Lung microvascular endothelial cell (primary cell): ENCODE data around the gene SPSB2. TPM values are rescaled to one million over a fixed set of nuclear protein-coding genes. Genes with fewer than 3 reads are reported as not detected.

Experiments
- DNase-seq, 2 donors: peaks; one replicate each; pipeline versions ENCODE4 v3.0.0 to v3.0.0-alpha.2; 2010; ENCODE audit warnings: low read depth in 2 of 2
- total RNA-seq: library from RNA; depleted of rRNA; stranded (reverse); fragments of >200 nt; gene quantifications from 2 replicates; pipeline ENCODE4 v1.2.1, GENCODE V29; 2014

Gene SPSB2
- total RNA-seq, 1 donor from 2014 or later = 4.2 TPM

- DNase-seq = peak; percentile 100
These were observed 21.0 kb downstream of the SPSB2 start, which contains the start of gene USP5 for GRCh38 chr12:6851921-6852650. TSS of gene USP5 (plus strand) at chr12:6852150. CDS start at chr12:6852180, 30 bp downstream.

GRCh38 chr12:6851153-6851920 lies 21.8 kb downstream of the SPSB2 start, which contains the start of gene CDCA3:
TSS of gene CDCA3 (minus strand) at chr12:6851286. CDS start at chr12:6850952, 334 bp downstream.
- peak; percentile 99 for DNase-seq

DNA sequence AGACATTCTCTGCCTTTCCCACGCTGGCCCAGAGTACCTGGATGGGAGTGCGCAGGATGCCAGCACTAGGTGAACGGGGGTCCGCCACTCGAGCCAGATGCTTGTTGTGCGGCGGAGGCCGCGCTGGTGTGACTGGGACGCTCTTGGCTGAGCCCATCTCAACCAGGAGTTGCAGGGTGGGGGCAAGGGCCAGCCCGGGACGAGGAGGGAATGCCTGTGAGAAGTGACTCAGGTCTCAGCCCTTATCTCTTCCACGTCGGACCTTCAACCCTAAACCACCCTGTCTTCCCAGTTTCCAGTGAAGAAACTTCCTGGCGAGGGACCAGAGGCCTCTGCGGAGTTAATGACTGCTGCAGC lies 22.3 kb downstream of the SPSB2 start:
- DNase-seq = no peak

- DNase-seq = no peak
These were observed 23.0 kb downstream of the SPSB2 start for GRCh38 chr12:6849976-6850560.

DNA sequence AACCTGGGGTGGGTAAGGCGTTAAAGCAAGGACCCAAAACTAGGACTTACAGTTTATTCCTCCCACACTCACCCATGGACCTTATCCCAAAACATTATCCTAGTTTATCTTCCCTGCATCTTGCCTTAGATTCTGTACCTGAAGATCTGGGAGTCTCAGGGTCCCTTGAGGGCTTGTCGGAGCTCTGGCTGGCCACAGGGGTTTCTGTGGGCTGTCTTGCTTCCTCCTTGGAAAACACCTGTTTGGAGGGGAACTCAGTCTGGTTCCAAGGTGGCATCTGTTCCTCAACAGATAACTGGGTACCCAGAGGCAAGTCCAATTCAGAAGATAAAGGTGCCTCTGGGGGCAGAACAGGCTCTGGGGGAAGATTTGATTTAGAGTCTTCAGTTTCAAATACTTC lies 23.7 kb downstream of the SPSB2 start:
- no peak for DNase-seq

- DNase-seq = no peak
These were observed 25.4 kb downstream of the SPSB2 start for GRCh38 chr12:6847676-6848075.

DNA sequence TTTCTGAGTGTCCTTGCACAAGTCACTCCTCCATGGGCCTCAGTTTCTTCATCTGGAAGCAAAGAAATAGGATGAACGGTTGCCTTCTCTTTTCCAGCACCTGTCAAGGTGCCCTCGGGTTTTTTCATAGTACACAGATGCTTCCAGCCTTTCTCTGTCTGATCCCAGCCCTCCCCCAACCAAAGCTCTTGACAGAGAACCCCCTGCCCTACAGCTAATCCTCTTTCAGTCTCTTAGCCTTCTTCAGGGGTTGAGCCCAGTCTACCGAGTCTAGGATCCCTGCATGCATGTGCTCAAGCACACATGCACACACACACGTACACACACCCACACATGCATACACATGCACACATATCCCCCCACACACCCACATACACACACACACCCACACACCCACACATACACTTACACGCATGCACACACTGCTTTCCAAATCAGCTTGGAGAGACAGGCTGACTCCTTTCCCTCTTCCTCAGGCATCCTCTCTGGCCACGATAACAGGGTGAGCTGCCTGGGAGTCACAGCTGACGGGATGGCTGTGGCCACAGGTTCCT lies 26.7 kb downstream of the SPSB2 start:
- DNase-seq = no peak

GRCh38 chr12:6845395-6845794 lies 27.7 kb downstream of the SPSB2 start:
- no peak for DNase-seq

DNA sequence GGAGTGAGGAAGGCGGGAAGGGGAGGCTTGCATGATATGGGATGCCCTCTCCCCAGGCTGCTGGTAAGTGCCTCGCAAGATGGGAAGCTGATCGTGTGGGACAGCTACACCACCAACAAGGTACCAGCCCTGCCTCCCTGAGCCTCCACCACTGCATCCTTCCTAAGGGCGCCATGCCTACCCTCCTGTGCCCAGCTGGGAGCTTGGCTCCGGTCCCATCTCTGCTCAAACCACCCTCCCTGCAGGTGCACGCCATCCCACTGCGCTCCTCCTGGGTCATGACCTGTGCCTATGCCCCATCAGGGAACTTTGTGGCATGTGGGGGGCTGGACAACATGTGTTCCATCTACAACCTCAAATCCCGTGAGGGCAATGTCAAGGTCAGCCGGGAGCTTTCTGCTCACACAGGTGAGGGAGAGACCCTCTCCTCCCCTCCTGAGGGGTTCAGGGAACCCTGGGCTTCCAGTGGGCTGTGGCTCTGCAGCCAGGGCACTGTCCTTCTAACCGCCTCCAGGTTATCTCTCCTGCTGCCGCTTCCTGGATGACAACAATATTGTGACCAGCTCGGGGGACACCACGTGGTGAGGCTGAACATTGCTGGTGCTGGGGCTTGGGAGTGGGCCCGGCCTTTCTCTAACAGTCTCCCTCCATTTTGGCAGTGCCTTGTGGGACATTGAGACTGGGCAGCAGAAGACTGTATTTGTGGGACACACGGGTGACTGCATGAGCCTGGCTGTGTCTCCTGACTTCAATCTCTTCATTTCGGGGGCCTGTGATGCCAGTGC lies 29.8 kb downstream of the SPSB2 start:
- DNase-seq = peak in 1 of 2 donors; percentile 43

- DNase-seq = no peak
These were observed 31.0 kb downstream of the SPSB2 start for GRCh38 chr12:6842075-6842474.

- DNase-seq = no peak
These were observed 32.2 kb downstream of the SPSB2 start, which contains the start of gene GNB3 for GRCh38 chr12:6840761-6841515. TSS of gene GNB3 (plus strand) at chr12:6840925. CDS start at chr12:6841288, 363 bp downstream.

GRCh38 chr12:6840330-6840729 lies 32.8 kb downstream of the SPSB2 start:
- DNase-seq = no peak

- DNase-seq = no peak
These were observed 33.5 kb downstream of the SPSB2 start for GRCh38 chr12:6839482-6840201.

DNA sequence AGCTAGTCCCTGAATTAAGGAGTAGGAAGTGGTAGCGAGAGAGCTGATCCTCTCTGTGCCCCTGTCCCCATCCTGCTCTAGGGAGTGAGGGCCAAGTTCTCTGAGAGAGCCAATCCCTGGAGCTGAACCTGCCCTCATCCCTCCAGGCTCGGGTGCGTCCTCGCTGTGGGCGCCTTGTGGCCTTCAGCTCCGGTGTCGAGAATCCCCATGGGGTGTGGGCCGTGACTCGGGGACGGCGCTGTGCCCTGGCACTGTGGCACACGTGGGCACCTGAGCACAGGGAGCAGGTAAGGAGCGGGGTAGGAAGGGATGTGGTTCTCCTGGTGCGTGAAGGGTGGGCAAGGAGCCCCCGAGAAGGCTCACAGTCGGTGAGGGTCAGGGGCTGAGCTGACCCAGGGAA lies 34.2 kb downstream of the SPSB2 start:
- DNase-seq = no peak

- DNase-seq = no peak
These were observed 35.6 kb downstream of the SPSB2 start for GRCh38 chr12:6837370-6838060.

- no peak for DNase-seq
These were observed 36.3 kb downstream of the SPSB2 start for GRCh38 chr12:6836851-6837250.

- no peak for DNase-seq
These were observed 38.2 kb downstream of the SPSB2 start for GRCh38 chr12:6834873-6835272.

- no peak for DNase-seq
These were observed 38.8 kb downstream of the SPSB2 start for GRCh38 chr12:6834254-6834653.

DNA sequence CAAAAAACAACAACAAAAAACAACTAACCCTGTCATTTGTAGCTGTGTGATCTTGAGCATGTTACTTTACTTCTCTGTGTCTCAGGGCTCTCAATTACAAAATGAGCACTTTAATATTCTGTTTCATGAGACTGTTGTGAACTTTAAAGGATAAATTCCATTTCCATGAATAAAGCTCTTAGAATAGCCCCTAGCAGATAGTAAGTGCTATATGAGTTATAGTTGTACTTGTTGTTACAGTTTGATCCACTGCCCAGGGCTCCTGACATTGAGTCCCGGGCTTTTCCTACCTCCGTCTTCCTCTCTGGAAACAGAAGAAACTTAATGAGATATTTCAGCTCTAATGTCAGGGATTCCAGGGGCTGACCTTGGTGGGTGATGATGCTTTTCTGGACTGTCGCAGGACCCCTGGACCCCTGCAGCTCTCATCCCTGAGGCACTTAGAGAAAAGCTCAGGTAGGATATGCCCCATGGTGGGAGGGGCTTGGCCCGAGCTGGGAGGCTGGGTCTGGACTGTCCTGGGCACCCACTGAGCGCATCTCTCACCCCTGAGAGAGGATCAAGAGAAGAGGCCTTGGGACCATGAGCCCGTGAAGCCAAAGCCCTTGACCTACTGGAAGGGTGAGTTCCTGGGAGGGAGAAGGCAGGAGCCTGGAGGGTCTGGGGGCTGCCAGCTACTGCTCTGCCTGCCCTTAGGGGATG lies 39.8 kb downstream of the SPSB2 start:
- DNase-seq = no peak
